Activated CD8-positive, alpha-beta T cell treated with anti-CD3 and anti-CD28 coated beads, Interleukin-2, amount 10 ng/mL, durations not matched to agents 7 days and 5 days (primary cell): ENCODE measurements around the gene HAO2. TPM values are rescaled to one million over a fixed set of nuclear protein-coding genes. Genes with fewer than 3 reads are reported as not detected.

Experiments used
- ATAC-seq: fragments of 150-1000 bp; cut with Tn5 transposase; one replicate; pipeline ENCODE4 v1.10.0; 2021; ENCODE audit warnings: moderate library complexity
- CTCF ChIA-PET: fragments of 350-600 bp; sonication (Branson Sonifier 250); formaldehyde crosslinking; loops from one replicate; lab custom pipeline; 2021; ENCODE audit warnings: antibody characterized with exemption; lab: Charles Lee
- POLR2A ChIA-PET: fragments of 350-600 bp; sonication (Branson Sonifier 250); formaldehyde crosslinking; loops from one replicate; lab custom pipeline; 2021; ENCODE audit warnings: antibody characterized with exemption; lab: Charles Lee
- DNase-seq: peaks from one replicate; pipeline ENCODE4 v3.0.0-alpha.2; 2020
- H3K27ac Mint-ChIP-seq: one replicate; pipeline ENCODE4 v1.8.0; 2021; ENCODE audit warnings: mild to moderate bottlenecking, mixed read lengths
- H3K27me3 Mint-ChIP-seq: one replicate; pipeline ENCODE4 v1.8.0; 2021; ENCODE audit warnings: low read depth, mixed read lengths
- H3K36me3 Mint-ChIP-seq: one replicate; pipeline ENCODE4 v1.8.0; 2021; ENCODE audit warnings: low read depth, mixed read lengths
- H3K4me1 Mint-ChIP-seq: one replicate; pipeline ENCODE4 v1.8.0; 2021; ENCODE audit warnings: low read depth, mixed read lengths
- H3K4me3 Mint-ChIP-seq: one replicate; pipeline ENCODE4 v1.8.0; 2021; ENCODE audit warnings: mild to moderate bottlenecking, mixed read lengths
- H3K9me3 Mint-ChIP-seq: one replicate; pipeline ENCODE4 v1.8.0; 2022; ENCODE audit warnings: mixed read lengths; ENCODE audit not compliant: insufficient read depth
- total RNA-seq, 2 experiments: library from RNA; stranded (reverse); gene quantifications; one replicate each; pipeline ENCODE4 v1.2.3, GENCODE V29; 2021

Gene HAO2
- not detected for total RNA-seq

DNA sequence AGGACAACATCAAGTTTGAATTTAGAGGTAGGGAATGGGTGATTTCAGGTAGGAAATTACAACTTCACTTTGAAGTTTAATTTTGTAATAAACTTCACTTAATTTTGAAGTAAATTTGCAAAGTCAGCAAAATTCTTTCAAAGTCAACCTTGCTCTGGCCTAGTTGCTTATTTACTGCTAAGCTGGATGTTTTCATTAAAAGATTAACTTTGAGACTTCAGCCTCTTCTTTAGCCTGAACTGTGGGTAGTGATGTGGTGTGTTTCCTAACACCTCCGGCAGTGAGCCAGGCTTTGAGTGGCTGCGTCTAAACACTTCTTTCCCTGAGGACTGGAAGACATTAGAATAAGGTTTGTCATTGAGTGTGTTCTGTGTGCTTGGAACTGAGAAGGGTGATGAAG lies at the start of gene HAO2:
HAO2 (plus strand) TSS at position 232 of the 400 bp plus-strand sequence. CDS start 12,301 bp downstream, outside the sequence.
- ChIA-PET POLR2A (no interaction called here), CTCF (interaction anchor here (0.7 to 1.4 kb wide), 3 partner anchors 10 to 87 kb away, joined by 3 read pairs; no protein-coding TSS in a partner anchor)
- H3K4me1 Mint-ChIP-seq: no peaks in the 10 kb centered on the region
- ATAC-seq (no peak), DNase-seq (no peak)
- H3K36me3 Mint-ChIP-seq: no peaks in the 10 kb centered on the region
- H3K9me3 Mint-ChIP-seq: no peaks in the 10 kb centered on the region
- H3K27ac Mint-ChIP-seq: no peak within 1 kb of the TSS
- peaks cover 20% of the 10 kb centered on the region for H3K27me3 Mint-ChIP-seq
- no peak within 1 kb of the TSS for H3K4me3 Mint-ChIP-seq

DNA sequence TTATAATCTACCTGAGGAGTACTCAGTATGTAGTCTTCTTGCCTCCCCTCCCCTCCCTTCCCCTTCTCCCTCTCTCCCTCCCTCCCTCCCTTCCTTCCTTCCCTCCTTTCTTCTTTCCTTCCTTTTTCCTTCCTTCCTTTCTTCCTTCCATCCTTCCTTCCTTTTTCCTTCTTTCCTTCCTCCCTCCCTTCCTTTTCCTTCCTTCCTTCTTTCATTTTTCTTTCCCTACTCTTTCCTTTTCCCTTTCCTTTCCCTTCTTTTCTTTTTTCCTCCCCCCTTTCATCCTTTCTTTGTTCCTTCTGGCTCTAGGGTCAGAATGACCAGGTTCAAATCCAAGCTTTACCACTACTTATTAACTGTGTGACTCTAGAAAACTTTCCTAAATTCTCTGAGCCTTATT lies 48.5 kb upstream of the HAO2 start:
- ChIA-PET CTCF (no interaction called here), POLR2A (no interaction called here)
- DNase-seq (no peak), ATAC-seq (no peak)
- H3K4me3 Mint-ChIP-seq: no peak overlapping the region
- H3K36me3 Mint-ChIP-seq: no peaks in the 10 kb centered on the region
- H3K27ac Mint-ChIP-seq: no peak overlapping the region
- H3K27me3 Mint-ChIP-seq: no peaks in the 10 kb centered on the region
- H3K9me3 Mint-ChIP-seq: no peaks in the 10 kb centered on the region
- H3K4me1 Mint-ChIP-seq: peaks cover 17% of the 10 kb centered on the region

DNA sequence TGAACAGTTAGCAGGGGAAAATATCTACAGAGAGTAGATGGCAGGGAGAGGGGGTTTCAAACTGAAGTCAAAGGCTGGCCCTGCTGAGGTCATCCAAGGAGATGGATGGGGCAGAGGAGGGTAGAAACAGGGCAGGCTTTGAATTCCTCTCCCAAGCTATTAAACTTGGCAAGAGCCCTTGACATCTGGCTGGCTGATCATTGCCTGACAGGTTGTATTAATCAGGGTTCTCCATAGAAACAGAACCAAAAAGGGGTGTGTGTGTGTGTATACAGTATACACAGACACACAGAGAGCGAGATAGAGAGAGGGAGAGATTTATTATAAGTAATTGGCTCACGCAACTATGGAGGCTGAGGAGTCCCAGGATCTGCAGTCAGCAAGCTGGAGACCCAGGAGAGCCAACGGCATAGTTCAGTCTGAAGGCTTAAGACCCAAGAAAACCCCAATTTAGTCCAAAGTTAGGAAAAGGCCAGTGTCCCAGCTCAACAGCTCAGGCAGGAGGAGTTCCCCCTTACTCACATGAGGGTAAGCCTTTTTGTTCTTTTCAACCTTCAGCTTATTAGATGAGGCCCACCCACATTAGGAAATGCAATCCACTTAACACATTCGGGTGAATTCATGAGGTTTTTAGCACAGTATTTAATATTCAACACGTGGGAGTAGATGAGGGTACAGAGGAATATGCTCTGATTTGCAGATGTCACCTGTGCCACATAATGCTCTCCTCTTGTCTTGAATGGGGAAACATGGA lies 46.7 kb upstream of the HAO2 start:
- no peak for ATAC-seq
- no peaks in the 10 kb centered on the region for H3K9me3 Mint-ChIP-seq
- POLR2A ChIA-PET: no interaction called here
- CTCF ChIA-PET: interaction anchor here (1.0 to 2.9 kb wide), 2 partner anchors 7 to 10 kb away, joined by 3 to 7 read pairs; no protein-coding TSS in a partner anchor
- H3K27me3 Mint-ChIP-seq: peaks cover 2% of the 10 kb centered on the region
- no peak for DNase-seq
- H3K4me3 Mint-ChIP-seq: no peak overlapping the region
- H3K4me1 Mint-ChIP-seq: peaks cover 27% of the 10 kb centered on the region
- no peaks in the 10 kb centered on the region for H3K36me3 Mint-ChIP-seq
- H3K27ac Mint-ChIP-seq: no peak overlapping the region

DNA sequence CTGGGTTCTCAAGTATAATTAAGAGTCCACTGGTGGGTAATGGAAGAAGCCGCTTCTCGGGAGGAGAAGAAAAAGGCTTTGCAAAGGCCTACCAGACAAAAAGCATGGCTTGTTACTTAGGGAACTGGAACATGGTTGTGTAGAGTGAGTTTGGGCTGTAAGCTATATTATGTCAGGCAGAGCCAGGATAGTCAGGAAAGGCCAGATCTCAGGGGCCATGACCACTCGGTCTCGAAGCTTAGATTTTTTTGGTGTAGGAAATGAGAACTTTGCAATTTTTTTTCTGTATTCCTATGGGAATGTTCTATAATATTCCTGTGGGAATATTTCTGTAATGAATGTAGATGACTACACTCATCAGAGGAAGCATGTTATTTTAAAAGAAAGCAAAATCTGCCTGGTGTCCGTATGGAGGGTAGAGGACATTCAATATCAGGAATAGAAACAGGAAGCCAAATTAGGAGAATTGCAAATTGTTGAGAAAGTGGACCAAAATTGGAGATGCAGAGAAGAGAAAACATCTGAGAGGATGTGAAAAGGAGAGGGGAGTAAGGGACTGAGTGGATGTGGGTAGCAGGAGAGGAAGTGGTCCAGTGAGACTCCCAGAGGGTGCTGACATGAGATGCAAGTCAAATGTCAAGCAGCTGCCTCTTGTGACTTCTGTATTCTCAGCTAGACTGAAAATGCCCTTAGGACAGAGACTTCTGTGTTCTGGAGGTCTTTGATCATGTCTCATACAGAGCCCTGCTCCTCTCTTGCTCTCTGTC lies 45.2 kb upstream of the HAO2 start:
- ATAC-seq (peak; percentile 75), DNase-seq (peak; percentile 67)
- CTCF ChIA-PET: interaction anchor here (1.2 to 2.9 kb wide), 3 partner anchors 9 to 48 kb away, joined by 4 to 14 read pairs (median 7); no protein-coding TSS in a partner anchor
- H3K4me3 Mint-ChIP-seq: no peak overlapping the region
- H3K36me3 Mint-ChIP-seq: no peaks in the 10 kb centered on the region
- H3K27me3 Mint-ChIP-seq: peaks cover 5% of the 10 kb centered on the region
- H3K4me1 Mint-ChIP-seq: peaks cover 37% of the 10 kb centered on the region
- H3K9me3 Mint-ChIP-seq: no peaks in the 10 kb centered on the region
- POLR2A ChIA-PET: no interaction called here
- no peak overlapping the region for H3K27ac Mint-ChIP-seq

DNA sequence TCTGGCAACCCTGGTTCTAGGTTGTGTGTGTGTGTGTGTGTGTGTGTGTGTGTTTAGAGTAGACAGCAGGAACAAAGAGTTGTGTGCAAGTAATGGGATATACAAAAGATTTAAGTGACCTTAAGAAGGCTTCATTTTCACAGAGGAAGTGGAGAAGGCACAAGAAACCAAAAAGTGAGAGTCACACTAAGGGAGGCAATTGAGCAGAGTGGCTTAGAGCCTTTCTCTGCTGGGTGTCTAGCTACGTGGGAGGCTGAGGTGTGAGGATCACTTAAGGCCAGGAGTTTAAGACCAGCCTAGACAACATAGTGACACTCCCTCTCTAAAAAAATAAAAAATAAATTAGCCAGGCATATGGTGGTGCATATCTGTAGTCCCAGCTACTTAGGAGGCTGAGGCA lies 44.4 kb upstream of the HAO2 start:
- no peak overlapping the region for H3K27ac Mint-ChIP-seq
- ChIA-PET CTCF (interaction anchor here (2.3 to 2.9 kb wide), 2 partner anchors 10 to 49 kb away, joined by 7 to 14 read pairs; no protein-coding TSS in a partner anchor), POLR2A (no interaction called here)
- peaks cover 7% of the 10 kb centered on the region for H3K27me3 Mint-ChIP-seq
- H3K36me3 Mint-ChIP-seq: no peaks in the 10 kb centered on the region
- ATAC-seq: no peak
- H3K4me1 Mint-ChIP-seq: peaks cover 37% of the 10 kb centered on the region
- H3K4me3 Mint-ChIP-seq: no peak overlapping the region
- DNase-seq: no peak
- H3K9me3 Mint-ChIP-seq: no peaks in the 10 kb centered on the region

DNA sequence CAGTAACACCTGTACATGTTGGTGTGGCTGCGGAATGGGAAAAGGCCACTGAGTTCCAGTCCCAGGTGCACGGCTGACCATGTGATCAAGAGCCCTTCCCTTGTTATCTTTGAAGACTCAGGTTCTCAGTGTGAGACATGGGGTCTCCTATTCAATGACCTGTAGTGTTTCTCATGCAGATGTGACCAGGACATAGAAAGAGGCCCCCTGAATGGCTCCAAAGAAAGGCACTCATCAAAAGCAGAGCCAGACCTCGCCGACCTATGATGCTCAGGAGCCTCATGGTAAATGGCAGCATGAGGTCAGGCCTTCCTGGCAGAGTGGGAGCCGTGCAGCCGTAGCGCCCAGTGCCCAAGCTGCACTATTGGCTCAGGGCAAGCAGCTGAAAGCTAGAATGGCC lies 42.3 kb upstream of the HAO2 start:
- Mint-ChIP-seq H3K27me3 (peaks cover 7% of the 10 kb centered on the region), H3K36me3 (no peaks in the 10 kb centered on the region), H3K4me1 (peaks cover 37% of the 10 kb centered on the region), H3K9me3 (no peaks in the 10 kb centered on the region), H3K27ac (no peak overlapping the region), H3K4me3 (no peak overlapping the region)
- DNase-seq (no peak), ATAC-seq (no peak)
- ChIA-PET POLR2A (interaction anchor here (0.6 kb wide), 1 partner anchor 103 kb away, joined by 3 read pairs; no protein-coding TSS in a partner anchor), CTCF (interaction anchor here (1.2 kb wide), 1 partner anchor 9 kb away, joined by 3 read pairs; no protein-coding TSS in a partner anchor)

DNA sequence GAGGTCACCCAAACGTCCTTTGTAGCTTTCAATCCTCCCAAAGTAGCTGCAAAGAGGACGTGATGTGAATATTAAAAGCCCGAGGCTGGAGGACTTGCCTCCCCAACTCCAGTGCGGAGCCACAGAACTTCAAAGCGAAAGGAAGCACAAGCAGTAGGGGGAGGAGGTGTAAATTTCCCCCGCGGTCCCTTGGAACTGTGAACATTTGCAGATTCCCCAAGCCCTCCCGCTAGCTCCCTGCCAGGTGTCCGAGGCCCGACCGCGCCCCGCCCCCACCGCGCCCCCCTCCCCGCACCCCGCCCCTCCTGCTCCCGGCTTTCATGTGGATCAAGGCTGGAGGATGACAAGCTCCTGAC lies 41.5 kb upstream of the HAO2 start:
- H3K36me3 Mint-ChIP-seq: no peaks in the 10 kb centered on the region
- H3K4me1 Mint-ChIP-seq: peaks cover 37% of the 10 kb centered on the region
- peaks cover 7% of the 10 kb centered on the region for H3K27me3 Mint-ChIP-seq
- CTCF ChIA-PET: interaction anchor here (1.0 to 2.1 kb wide), 4 partner anchors 10 to 52 kb away, joined by 3 to 8 read pairs (median 3); no protein-coding TSS in a partner anchor
- POLR2A ChIA-PET: no interaction called here
- H3K9me3 Mint-ChIP-seq: no peaks in the 10 kb centered on the region
- ATAC-seq: peak; percentile 34
- no peak overlapping the region for H3K27ac Mint-ChIP-seq
- DNase-seq: peak; percentile 25
- H3K4me3 Mint-ChIP-seq: peak overlapping the region; percentile 63

DNA sequence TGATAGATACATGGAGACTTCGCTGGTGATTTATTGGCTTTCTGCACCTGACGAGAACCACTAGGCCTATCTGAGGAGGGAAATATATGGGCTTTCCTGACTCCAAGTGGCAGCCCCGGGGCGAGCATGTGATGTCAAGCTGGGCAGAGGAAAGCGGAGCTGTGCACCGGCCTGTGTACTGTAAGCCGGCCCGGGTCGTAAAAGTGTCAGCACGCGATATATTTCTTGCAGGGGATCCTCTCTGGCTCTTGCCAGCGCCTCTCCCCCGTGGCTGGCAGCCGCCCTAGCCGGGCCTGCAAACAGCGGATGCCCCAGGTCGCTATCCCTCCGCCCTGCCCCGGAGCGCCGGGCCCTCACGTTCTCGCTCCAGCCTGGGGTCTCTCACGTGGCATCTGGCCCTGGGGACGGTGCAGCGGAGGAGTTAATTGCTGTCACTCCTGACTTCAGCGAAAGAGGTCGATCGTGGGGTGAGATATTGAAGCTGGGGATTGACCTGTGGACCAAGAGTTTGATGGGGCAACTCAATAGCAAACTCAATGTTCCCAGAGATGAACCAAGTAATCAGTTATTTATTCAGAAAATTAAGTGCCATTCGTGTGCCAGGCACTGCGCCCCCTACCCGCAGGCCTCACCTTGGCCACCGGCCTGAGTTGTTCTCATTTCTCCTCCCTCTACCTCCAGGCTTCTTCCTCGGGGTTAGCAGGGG lies 41.0 kb upstream of the HAO2 start:
- no peak overlapping the region for H3K27ac Mint-ChIP-seq
- peaks cover 7% of the 10 kb centered on the region for H3K27me3 Mint-ChIP-seq
- ChIA-PET POLR2A (no interaction called here), CTCF (interaction anchor here (1.0 to 2.1 kb wide), 4 partner anchors 11 to 52 kb away, joined by 3 to 8 read pairs (median 3); no protein-coding TSS in a partner anchor)
- no peaks in the 10 kb centered on the region for H3K9me3 Mint-ChIP-seq
- peak; percentile 59 for ATAC-seq
- H3K36me3 Mint-ChIP-seq: no peaks in the 10 kb centered on the region
- H3K4me3 Mint-ChIP-seq: peak overlapping the region; percentile 63
- peaks cover 37% of the 10 kb centered on the region for H3K4me1 Mint-ChIP-seq
- DNase-seq: peak; percentile 32

DNA sequence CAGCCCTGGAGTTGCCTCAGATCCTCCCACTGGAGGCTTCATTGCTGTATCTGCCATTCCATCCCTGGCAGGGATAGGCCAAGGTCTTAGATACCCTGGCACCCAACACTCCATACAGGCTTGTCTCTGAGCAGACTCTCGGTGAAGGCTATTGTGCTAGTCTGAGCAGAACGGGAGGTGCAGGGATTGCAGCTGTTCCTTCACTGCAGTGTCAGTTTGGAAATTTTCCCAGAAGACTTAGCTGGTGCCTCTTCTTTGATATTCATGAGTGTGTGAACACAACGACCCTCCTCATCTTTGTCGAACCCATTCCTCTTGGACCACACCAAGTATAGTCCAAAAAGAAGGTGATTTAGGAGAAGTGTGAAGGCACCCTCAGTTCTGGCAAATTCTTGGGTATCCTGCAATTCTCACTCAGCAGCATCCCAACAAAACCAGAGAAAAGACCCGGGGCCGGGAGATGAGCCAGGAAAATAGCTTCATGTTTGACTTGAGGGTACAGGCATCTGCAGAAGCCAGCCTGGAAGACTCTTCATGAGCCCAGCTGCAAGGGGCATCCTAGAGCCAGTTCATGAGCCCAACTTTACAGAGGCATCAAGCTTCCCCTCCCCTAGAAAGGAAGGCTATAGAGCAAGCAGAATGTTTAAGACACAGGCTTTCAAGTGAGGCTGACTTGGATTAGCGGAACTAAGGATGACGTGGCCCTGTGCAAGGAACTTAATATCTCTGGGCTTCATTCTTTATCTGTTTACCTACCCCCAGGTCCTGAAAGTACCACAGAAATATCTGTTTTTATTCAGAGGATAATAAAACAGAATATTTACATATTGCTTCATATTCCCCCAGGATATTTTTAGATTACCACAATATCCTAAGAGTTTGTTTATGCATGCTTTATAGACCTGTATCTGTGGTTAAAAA lies 38.8 kb upstream of the HAO2 start:
- Mint-ChIP-seq H3K27me3 (peaks cover 7% of the 10 kb centered on the region), H3K9me3 (no peaks in the 10 kb centered on the region), H3K27ac (no peak overlapping the region), H3K36me3 (no peaks in the 10 kb centered on the region), H3K4me1 (peaks cover 20% of the 10 kb centered on the region), H3K4me3 (no peak overlapping the region)
- POLR2A ChIA-PET: no interaction called here
- CTCF ChIA-PET: no interaction called here
- ATAC-seq (no peak), DNase-seq (no peak)

DNA sequence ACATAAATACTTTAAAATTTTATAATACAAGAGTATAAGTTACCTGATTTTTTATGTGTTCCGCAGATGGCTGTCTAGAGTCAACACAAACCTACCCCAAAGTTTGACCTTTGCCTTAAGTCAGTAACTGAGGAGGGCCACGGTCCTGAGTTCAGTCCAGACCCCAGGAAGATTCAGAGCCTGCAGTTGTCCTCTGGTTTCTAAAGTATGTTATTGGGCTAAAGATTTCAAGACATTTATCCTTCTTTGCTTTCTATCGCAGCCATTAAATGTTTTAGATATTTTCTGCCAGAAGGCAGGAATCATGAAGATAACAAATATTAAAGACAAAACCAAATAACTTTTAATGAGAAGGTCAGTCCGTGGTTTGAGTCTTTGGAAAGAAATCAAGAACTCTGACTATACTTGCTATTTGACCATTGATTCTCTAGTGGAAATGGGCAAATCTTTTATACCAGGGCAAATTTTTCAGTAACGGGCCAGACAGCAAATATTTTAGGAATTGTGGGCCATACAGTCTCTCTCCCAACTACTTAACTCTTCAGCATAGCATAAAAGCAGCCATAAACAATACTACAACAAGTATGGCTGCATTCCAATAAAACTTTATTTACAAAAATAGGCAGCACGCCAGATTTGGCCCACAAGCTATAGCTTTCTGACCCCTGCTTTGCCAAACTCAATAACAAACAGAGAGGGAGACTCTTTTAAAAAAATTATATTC lies 38.0 kb upstream of the HAO2 start:
- Mint-ChIP-seq H3K9me3 (no peaks in the 10 kb centered on the region), H3K36me3 (no peaks in the 10 kb centered on the region), H3K4me3 (no peak overlapping the region), H3K27ac (no peak overlapping the region), H3K27me3 (peaks cover 7% of the 10 kb centered on the region), H3K4me1 (peaks cover 20% of the 10 kb centered on the region)
- ChIA-PET CTCF (no interaction called here), POLR2A (no interaction called here)
- DNase-seq: no peak
- no peak for ATAC-seq
